GM10266 (cell line): ENCODE results near the gene LDLRAD2.
"Not testable (repeated sequence)": the region's sequence is repeated elsewhere in the genome, so short reads cannot be mapped to it uniquely, and the experiment has no call there.

Source experiments
- DNase-seq: peaks from one replicate; pipeline ENCODE4 v3.0.0; 2012; ENCODE audit errors: extremely low spot score
- CTCF ChIP-seq: IDR thresholded peaks from 2 replicates; pipeline ENCODE4 v1.5.1; 2012; ENCODE audit warnings: mild to moderate bottlenecking, low read depth; ENCODE audit not compliant: control insufficient read depth, insufficient read depth; ENCODE audit errors: missing control alignments

Gene LDLRAD2

GRCh38 chr1:21781815-21782348 is 30.2 kb upstream of the LDLRAD2 start:
- no peak for TF ChIP-seq CTCF
- no peak for DNase-seq

GRCh38 chr1:21782349-21782867 is 29.7 kb upstream of the LDLRAD2 start:
- TF ChIP-seq CTCF: peak; percentile 44
- peak; percentile 63 for DNase-seq

- no peak for TF ChIP-seq CTCF
- DNase-seq: peak; percentile 90
Measured at GRCh38 chr1:21782868-21783678, 29.0 kb upstream of the LDLRAD2 start, which contains the start of gene USP48. Gene USP48, minus strand, starts transcription at chr1:21783149. Its CDS starts 192 bp downstream, at chr1:21782957.

- TF ChIP-seq CTCF: no peak
- no peak for DNase-seq
Measured at GRCh38 chr1:21783679-21784603, 28.1 kb upstream of the LDLRAD2 start.

- not testable (repeated sequence) for DNase-seq
Measured at GRCh38 chr1:21785764-21786163, 26.3 kb upstream of the LDLRAD2 start.

GRCh38 chr1:21786640-21787039 is 25.4 kb upstream of the LDLRAD2 start:
- no peak for TF ChIP-seq CTCF
- no peak for DNase-seq

GRCh38 chr1:21793104-21793503 is 19.0 kb upstream of the LDLRAD2 start:
- no peak for DNase-seq
- no peak for TF ChIP-seq CTCF
